IPS-18a (cell line): ENCODE results near the gene SYNGR4.

Source experiments
- H3K27ac ChIP-seq: one replicate; pipeline ENCODE4 v1.5.1; 2013; ENCODE audit warnings: low read length
- H3K27me3 ChIP-seq: one replicate; pipeline ENCODE4 v1.6.1; 2013; ENCODE audit warnings: mild to moderate bottlenecking, low read length; ENCODE audit not compliant: control insufficient read depth, insufficient read depth
- H3K36me3 ChIP-seq: one replicate; pipeline ENCODE4 v1.6.1; 2013; ENCODE audit warnings: low read depth, low read length; ENCODE audit not compliant: control insufficient read depth
- H3K4me1 ChIP-seq: one replicate; pipeline ENCODE4 v1.6.1; 2013; ENCODE audit warnings: low read depth, low read length; ENCODE audit not compliant: control insufficient read depth
- H3K4me3 ChIP-seq: one replicate; pipeline ENCODE4 v1.5.1; 2013; ENCODE audit warnings: low read length
- H3K9ac ChIP-seq: one replicate; pipeline ENCODE4 v1.6.1; 2013; ENCODE audit warnings: mild to moderate bottlenecking, low read length, moderate library complexity
- H3K9me3 ChIP-seq: one replicate; pipeline ENCODE4 v1.6.1; 2013; ENCODE audit warnings: low read depth, low read length; ENCODE audit not compliant: control insufficient read depth

Gene SYNGR4

GRCh38 chr19:48344892-48345291, 19.3 kb upstream of the SYNGR4 start:
- Histone ChIP-seq H3K36me3 (no peaks in the 10 kb centered on the region), H3K9ac (no peak overlapping the region), H3K9me3 (no peaks in the 10 kb centered on the region), H3K4me1 (no peaks in the 10 kb centered on the region), H3K4me3 (no peak overlapping the region), H3K27me3 (no peaks in the 10 kb centered on the region), H3K27ac (no peak overlapping the region)

GRCh38 chr19:48346191-48346590, 18.0 kb upstream of the SYNGR4 start:
- H3K27ac ChIP-seq: no peak overlapping the region

GRCh38 chr19:48348045-48348444, 16.1 kb upstream of the SYNGR4 start:
- no peaks in the 10 kb centered on the region for H3K9me3 ChIP-seq
- no peak overlapping the region for H3K4me3 ChIP-seq
- H3K27me3 ChIP-seq: no peaks in the 10 kb centered on the region
- no peak overlapping the region for H3K9ac ChIP-seq
- no peaks in the 10 kb centered on the region for H3K4me1 ChIP-seq
- no peak overlapping the region for H3K27ac ChIP-seq
- H3K36me3 ChIP-seq: no peaks in the 10 kb centered on the region

More at GRCh38 chr19:48346191-48346590, 18.0 kb upstream of the SYNGR4 start:
- Histone ChIP-seq H3K9me3 (no peaks in the 10 kb centered on the region), H3K4me3 (no peak overlapping the region), H3K4me1 (no peaks in the 10 kb centered on the region), H3K27me3 (no peaks in the 10 kb centered on the region), H3K9ac (no peak overlapping the region), H3K36me3 (no peaks in the 10 kb centered on the region)

- H3K9me3 ChIP-seq: no peaks in the 10 kb centered on the region
- H3K4me3 ChIP-seq: no peak overlapping the region
- H3K4me1 ChIP-seq: no peaks in the 10 kb centered on the region
- H3K9ac ChIP-seq: no peak overlapping the region
- no peaks in the 10 kb centered on the region for H3K27me3 ChIP-seq
- no peak overlapping the region for H3K27ac ChIP-seq
- H3K36me3 ChIP-seq: no peaks in the 10 kb centered on the region
These were observed 15.4 kb upstream of the SYNGR4 start for GRCh38 chr19:48348737-48349136.

GRCh38 chr19:48350856-48351255, 13.3 kb upstream of the SYNGR4 start:
- Histone ChIP-seq H3K9me3 (no peaks in the 10 kb centered on the region), H3K27ac (no peak overlapping the region), H3K36me3 (no peaks in the 10 kb centered on the region), H3K4me1 (no peaks in the 10 kb centered on the region), H3K27me3 (no peaks in the 10 kb centered on the region), H3K9ac (no peak overlapping the region), H3K4me3 (no peak overlapping the region)

- H3K27ac ChIP-seq: no peak overlapping the region
- no peak overlapping the region for H3K4me3 ChIP-seq
- H3K36me3 ChIP-seq: no peaks in the 10 kb centered on the region
- no peak overlapping the region for H3K9ac ChIP-seq
- no peaks in the 10 kb centered on the region for H3K9me3 ChIP-seq
- no peaks in the 10 kb centered on the region for H3K27me3 ChIP-seq
- no peaks in the 10 kb centered on the region for H3K4me1 ChIP-seq
These were observed 12.8 kb upstream of the SYNGR4 start for GRCh38 chr19:48351341-48351752.

GRCh38 chr19:48353677-48354076, 10.5 kb upstream of the SYNGR4 start:
- H3K9ac ChIP-seq: no peak overlapping the region
- no peaks in the 10 kb centered on the region for H3K36me3 ChIP-seq
- no peak overlapping the region for H3K4me3 ChIP-seq
- H3K4me1 ChIP-seq: no peaks in the 10 kb centered on the region
- H3K27ac ChIP-seq: no peak overlapping the region
- H3K9me3 ChIP-seq: no peaks in the 10 kb centered on the region
- H3K27me3 ChIP-seq: no peaks in the 10 kb centered on the region

GRCh38 chr19:48354332-48354992, 9.7 kb upstream of the SYNGR4 start:
- Histone ChIP-seq H3K9ac (no peak overlapping the region), H3K4me1 (no peaks in the 10 kb centered on the region), H3K27ac (no peak overlapping the region), H3K9me3 (no peaks in the 10 kb centered on the region), H3K36me3 (no peaks in the 10 kb centered on the region), H3K27me3 (no peaks in the 10 kb centered on the region), H3K4me3 (no peak overlapping the region)

- Histone ChIP-seq H3K9ac (no peak overlapping the region), H3K27me3 (no peaks in the 10 kb centered on the region), H3K4me3 (no peak overlapping the region), H3K27ac (no peak overlapping the region), H3K4me1 (no peaks in the 10 kb centered on the region), H3K9me3 (no peaks in the 10 kb centered on the region), H3K36me3 (no peaks in the 10 kb centered on the region)
These were observed 8.7 kb upstream of the SYNGR4 start for GRCh38 chr19:48355365-48355954.

- H3K27ac ChIP-seq: no peak overlapping the region
- no peaks in the 10 kb centered on the region for H3K27me3 ChIP-seq
- no peaks in the 10 kb centered on the region for H3K9me3 ChIP-seq
- H3K36me3 ChIP-seq: no peaks in the 10 kb centered on the region
- no peak overlapping the region for H3K9ac ChIP-seq
- no peak overlapping the region for H3K4me3 ChIP-seq
- H3K4me1 ChIP-seq: no peaks in the 10 kb centered on the region
These were observed 5.0 kb upstream of the SYNGR4 start for GRCh38 chr19:48359123-48359522.

GRCh38 chr19:48361912-48362311, 2.3 kb upstream of the SYNGR4 start:
- H3K27ac ChIP-seq: no peak overlapping the region
- no peaks in the 10 kb centered on the region for H3K27me3 ChIP-seq
- H3K4me3 ChIP-seq: no peak overlapping the region
- H3K9me3 ChIP-seq: no peaks in the 10 kb centered on the region
- no peak overlapping the region for H3K9ac ChIP-seq
- H3K36me3 ChIP-seq: no peaks in the 10 kb centered on the region
- H3K4me1 ChIP-seq: peaks cover 3% of the 10 kb centered on the region
